Astrocyte of the hippocampus (primary cell): Measurements from ENCODE around the gene CYB5R4.

Source experiments
- DNase-seq: peaks from one replicate; pipeline ENCODE4 v3.0.0; 2011; ENCODE audit warnings: low read depth, low spot score

Gene CYB5R4

GRCh38 chr6:83984411-83984810 is 124.9 kb downstream of the CYB5R4 start:
- DNase-seq = no peak

GRCh38 chr6:83985308-83985713 is 125.8 kb downstream of the CYB5R4 start:
- DNase-seq = no peak

GRCh38 chr6:83985715-83986114 is 126.2 kb downstream of the CYB5R4 start:
- DNase-seq = no peak

GRCh38 chr6:83998021-83998584 is 138.6 kb downstream of the CYB5R4 start:
- DNase-seq = no peak

- no peak for DNase-seq
Measured at GRCh38 chr6:84001119-84001518, 141.6 kb downstream of the CYB5R4 start.

- no peak for DNase-seq
Measured at GRCh38 chr6:84002226-84002625, 142.7 kb downstream of the CYB5R4 start.

GRCh38 chr6:84003131-84003530 is 143.6 kb downstream of the CYB5R4 start:
- DNase-seq = no peak

- no peak for DNase-seq
Measured at GRCh38 chr6:84003654-84004053, 144.2 kb downstream of the CYB5R4 start.

- DNase-seq = no peak
Measured at GRCh38 chr6:84007871-84008270, 148.4 kb downstream of the CYB5R4 start.

- DNase-seq = no peak
Measured at GRCh38 chr6:84013354-84013753, 153.9 kb downstream of the CYB5R4 start.

GRCh38 chr6:84013931-84014330 is 154.4 kb downstream of the CYB5R4 start:
- no peak for DNase-seq

GRCh38 chr6:84016029-84016428 is 156.5 kb downstream of the CYB5R4 start:
- DNase-seq = no peak
